Neural cell (in vitro differentiated cells): ENCODE results near the gene CNPY2.

ENCODE experiments used
- CTCF ChIP-seq: fragments of 450-650 bp; IDR thresholded peaks from 2 replicates; pipeline ENCODE4 v1.5.1; 2014; ENCODE audit warnings: antibody characterized with exemption, mild to moderate bottlenecking, moderate library complexity; ENCODE audit not compliant: poor library complexity, severe bottlenecking
- EP300 ChIP-seq: fragments of 450-650 bp; conservative IDR thresholded peaks from 2 replicates; pipeline ENCODE4 v1.6.1; 2014; ENCODE audit warnings: antibody characterized with exemption, mild to moderate bottlenecking, moderate library complexity; ENCODE audit not compliant: poor library complexity, severe bottlenecking

DNA sequence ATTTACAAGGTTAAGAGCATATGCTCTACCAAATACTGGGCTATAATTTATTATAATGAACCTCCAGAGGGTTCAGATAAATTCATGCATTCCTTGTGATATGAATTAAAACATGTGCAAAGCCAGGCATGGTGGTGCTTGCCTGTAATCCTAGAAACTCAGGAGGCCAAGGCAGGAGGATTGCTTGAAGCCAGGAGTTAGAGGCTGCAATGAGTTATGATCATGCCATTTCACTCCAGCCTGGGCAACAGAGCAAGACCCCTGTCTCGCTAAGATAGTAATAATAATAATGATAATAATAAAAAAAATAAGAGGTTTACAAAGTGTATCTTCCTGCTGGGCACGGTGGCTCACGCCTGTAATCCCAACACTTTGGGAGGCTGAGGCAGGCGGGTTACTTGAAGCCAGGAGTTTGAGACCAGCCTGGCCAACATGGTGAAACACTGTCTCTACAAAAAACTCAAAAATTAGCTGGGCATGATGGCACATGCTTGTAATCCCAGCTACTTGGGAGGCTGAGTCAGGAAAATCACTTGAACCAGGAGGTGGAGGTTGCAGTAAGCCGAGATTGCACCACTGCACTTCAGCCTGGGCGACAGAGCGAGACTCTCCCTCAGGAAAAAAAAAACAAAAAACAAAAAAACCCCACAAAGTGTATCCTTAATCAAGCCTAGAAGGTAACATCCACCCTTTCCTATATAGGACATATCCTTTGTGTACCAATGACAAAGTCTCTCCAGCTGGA is 8.4 kb downstream of the CNPY2 start:
- TF ChIP-seq EP300: no peak
- TF ChIP-seq CTCF: no peak
